Mesenchymal stem cell (in vitro differentiated cells and primary cell): ENCODE measurements around the gene NEK3.
"Not testable (repeated sequence)": the region's sequence is repeated elsewhere in the genome, so short reads cannot be mapped to it uniquely, and the experiment has no call there.

Experiments
- DNase-seq: peaks from one replicate; pipeline ENCODE4 v3.0.0-alpha.2; 2013
- H2AFZ ChIP-seq: one replicate; pipeline ENCODE4 v1.6.1; 2013; ENCODE audit warnings: low read depth, mild to moderate bottlenecking, control low read depth, inconsistent platforms, low read length, moderate library complexity
- H2AK5ac ChIP-seq: 2 replicates; pipeline ENCODE4 v1.6.1; 2013; ENCODE audit warnings: low read length, moderate library complexity, mild to moderate bottlenecking, inconsistent platforms; ENCODE audit not compliant: severe bottlenecking
- H2BK120ac ChIP-seq: one replicate; pipeline ENCODE4 v1.6.1; 2013; ENCODE audit warnings: low read depth, mild to moderate bottlenecking, inconsistent platforms, low read length, moderate library complexity
- H2BK12ac ChIP-seq, 2 experiments: one replicate each; pipeline ENCODE4 v1.6.1; 2013; ENCODE audit warnings: inconsistent platforms in 2 of 2, low read length in 2 of 2, mild to moderate bottlenecking in 2 of 2, moderate library complexity in 2 of 2, control low read depth in 1 of 2
- H2BK15ac ChIP-seq: one replicate; pipeline ENCODE4 v1.6.1; 2013; ENCODE audit warnings: mild to moderate bottlenecking, low read depth, inconsistent platforms; ENCODE audit not compliant: poor library complexity, severe bottlenecking
- H2BK5ac ChIP-seq: 2 replicates; pipeline ENCODE4 v1.6.1; 2013; ENCODE audit warnings: low read depth, mild to moderate bottlenecking, low read length, control low read depth, inconsistent platforms; ENCODE audit not compliant: poor library complexity, severe bottlenecking
- H3K14ac ChIP-seq, 2 experiments: one replicate each; pipeline ENCODE4 v1.6.1; 2013; ENCODE audit warnings: inconsistent platforms in 2 of 2, low read length in 2 of 2, control low read depth in 1 of 2, mild to moderate bottlenecking in 1 of 2, moderate library complexity in 1 of 2
- H3K18ac ChIP-seq, 2 experiments: one replicate each; pipeline ENCODE4 v1.6.1; 2013; ENCODE audit warnings: inconsistent platforms in 2 of 2, low read length in 2 of 2, control low read depth in 1 of 2, low read depth in 1 of 2, mild to moderate bottlenecking in 1 of 2
- H3K23ac ChIP-seq, 2 experiments: one replicate each; pipeline ENCODE4 v1.6.1; 2013; ENCODE audit warnings: inconsistent platforms in 2 of 2, low read length in 2 of 2, mild to moderate bottlenecking in 2 of 2, moderate library complexity in 2 of 2, control low read depth in 1 of 2
- H3K27ac ChIP-seq: 2 replicates; pipeline ENCODE4 v1.5.1; 2013; ENCODE audit warnings: mild to moderate bottlenecking, moderate library complexity, low read length, control low read depth, inconsistent platforms; ENCODE audit not compliant: poor library complexity, severe bottlenecking
- H3K27me3 ChIP-seq, 2 experiments: 2 replicates each; pipeline versions ENCODE4 v1.6.1 to v1.7.0; 2013; ENCODE audit warnings: low read length in 2 of 2, mild to moderate bottlenecking in 2 of 2, moderate library complexity in 2 of 2, control low read depth in 1 of 2, inconsistent platforms in 1 of 2; ENCODE audit not compliant: control insufficient read depth in 1 of 2, insufficient read depth in 1 of 2
- H3K36me3 ChIP-seq, 2 experiments: 2 replicates each; pipeline versions ENCODE4 v1.6.1 to v1.7.0; 2013; ENCODE audit warnings: low read length in 2 of 2, control low read depth in 1 of 2, inconsistent platforms in 1 of 2, low read depth in 1 of 2, mild to moderate bottlenecking in 1 of 2; ENCODE audit not compliant: insufficient read depth in 2 of 2, control insufficient read depth in 1 of 2
- H3K4ac ChIP-seq, 2 experiments: one replicate each; pipeline ENCODE4 v1.6.1; 2013; ENCODE audit warnings: inconsistent platforms in 2 of 2, low read length in 2 of 2, mild to moderate bottlenecking in 2 of 2, moderate library complexity in 2 of 2, control low read depth in 1 of 2, low read depth in 1 of 2
- H3K4me1 ChIP-seq: 2 replicates; pipeline ENCODE4 v1.6.1; 2013; ENCODE audit warnings: low read depth, low read length, control low read depth; ENCODE audit not compliant: control insufficient read depth, insufficient read depth
- H3K4me2 ChIP-seq: 2 replicates; pipeline ENCODE4 v1.6.1; 2013; ENCODE audit warnings: low read length, mild to moderate bottlenecking, inconsistent platforms; ENCODE audit not compliant: poor library complexity, severe bottlenecking
- H3K4me3 ChIP-seq, 2 experiments: 2 replicates each; pipeline versions ENCODE4 v1.5.1 to v1.7.0; 2013; ENCODE audit warnings: low read length in 2 of 2, mild to moderate bottlenecking in 2 of 2, control low read depth in 1 of 2, low read depth in 1 of 2; ENCODE audit not compliant: insufficient read depth in 1 of 2
- H3K79me1 ChIP-seq: replicated peaks from 2 replicates; pipeline ENCODE4 v1.6.1; 2013; ENCODE audit warnings: mild to moderate bottlenecking, control low read depth, low read length, inconsistent platforms; ENCODE audit not compliant: poor library complexity, severe bottlenecking
- H3K9ac ChIP-seq: 2 replicates; pipeline ENCODE4 v1.7.0; 2013; ENCODE audit warnings: mild to moderate bottlenecking, low read length, moderate library complexity
- H3K9me3 ChIP-seq: 2 replicates; pipeline ENCODE4 v1.7.0; 2013; ENCODE audit warnings: mild to moderate bottlenecking, low read length; ENCODE audit not compliant: control insufficient read depth
- H4K8ac ChIP-seq: one replicate; pipeline ENCODE4 v1.6.1; 2013; ENCODE audit warnings: inconsistent platforms, mild to moderate bottlenecking, low read length, moderate library complexity
- H4K91ac ChIP-seq: one replicate; pipeline ENCODE4 v1.6.1; 2013; ENCODE audit warnings: mild to moderate bottlenecking, low read length, inconsistent platforms
- WGBS: methylation state at CpG from one replicate; pipeline ENCODE4 v1.1.7; 2013; ENCODE audit warnings: mixed read lengths; 5-methylcytosine and 5-hydroxymethylcytosine counted together

The NEK3 gene

DNA sequence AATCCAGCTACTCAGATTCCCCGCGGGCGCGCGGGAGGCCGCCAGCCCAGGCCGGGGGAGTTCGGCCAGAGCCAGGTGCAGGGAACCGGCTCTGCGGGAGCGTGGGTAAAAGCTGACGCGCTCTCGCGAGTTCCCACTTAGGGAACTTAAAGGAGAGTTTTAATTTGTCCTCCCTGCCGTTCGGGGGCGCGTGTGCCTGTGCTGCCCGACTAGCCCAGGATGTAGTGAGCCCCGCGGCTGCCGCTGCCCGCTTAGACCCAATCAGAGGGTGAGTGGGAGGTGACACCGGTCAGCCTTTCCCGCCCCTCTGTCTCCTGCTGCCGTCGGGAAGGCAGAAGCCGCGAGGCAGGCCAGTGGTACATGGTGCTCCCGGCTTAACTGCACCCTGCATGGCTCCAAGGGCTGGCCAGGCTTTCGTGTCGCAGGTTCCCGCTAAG, 36.0 kb upstream of the NEK3 start:
- Histone ChIP-seq H3K18ac (no peak overlapping the region), H3K4ac (no peak overlapping the region), H3K23ac (no peak overlapping the region), H4K8ac (peak overlapping the region; percentile 74), H3K4me1 (peaks cover 1% of the 10 kb centered on the region), H3K9ac (peak overlapping the region; percentile 90), H3K27me3 (no peaks in the 10 kb centered on the region), H3K36me3 (no peaks in the 10 kb centered on the region), H2AFZ (no peak overlapping the region), H3K27ac (no peak overlapping the region), H4K91ac (peak overlapping the region; percentile 9), H2BK15ac (no peak overlapping the region), H3K4me2 (no peak overlapping the region), H3K14ac (no peak overlapping the region), H2AK5ac (no peak overlapping the region), H2BK120ac (no peak overlapping the region), H2BK12ac (no peak overlapping the region), H3K4me3 (peak overlapping the region in 1 of 2 experiments; percentile 89), H2BK5ac (no peak overlapping the region), H3K9me3 (no peaks in the 10 kb centered on the region), H3K79me1 (peaks cover 6% of the 10 kb centered on the region)
- WGBS: 47% methylated on average over 34 of the region's 34 CpGs
- DNase-seq: peak; percentile 17

DNA sequence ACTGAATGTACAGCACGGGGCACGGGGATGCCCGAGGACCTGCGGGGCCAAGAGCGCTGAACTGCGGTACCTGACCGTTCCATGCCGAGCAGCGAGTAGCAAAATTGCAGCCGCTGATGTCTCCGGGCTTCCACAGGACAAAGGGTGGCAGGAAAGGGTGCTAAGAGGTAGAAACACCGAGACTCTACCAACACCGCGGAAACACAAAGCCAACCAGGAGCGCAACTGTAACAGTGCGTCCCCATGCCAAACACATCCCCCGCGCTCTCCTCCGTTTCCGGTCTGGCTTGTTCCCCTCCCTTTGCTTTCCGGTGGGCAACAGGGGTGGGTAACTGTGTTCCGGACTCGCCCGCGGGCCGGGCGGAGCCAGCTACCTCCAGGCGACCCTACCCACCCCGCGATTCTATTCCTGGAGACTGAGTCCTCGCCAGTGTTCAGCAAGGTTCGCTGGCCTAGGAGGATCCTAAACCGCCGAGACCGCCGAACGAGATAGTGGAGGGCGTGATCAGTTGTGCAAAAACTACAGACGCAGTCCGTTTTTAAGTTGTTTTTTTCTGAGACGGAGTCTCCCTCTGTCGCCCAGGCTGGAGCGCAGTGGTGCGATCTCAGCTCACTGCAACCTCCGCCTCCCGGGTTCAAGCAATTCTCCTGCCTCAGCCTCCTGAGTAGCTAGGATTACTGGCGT, 34.9 kb upstream of the NEK3 start:
- no peak overlapping the region for H2AK5ac ChIP-seq
- H3K4me3 ChIP-seq: peak overlapping the region; percentile 67 to 89
- no peak overlapping the region for H2BK120ac ChIP-seq
- no peak overlapping the region for H2BK5ac ChIP-seq
- no peak overlapping the region for H3K14ac ChIP-seq
- H3K4ac ChIP-seq: peak overlapping the region in 1 of 2 experiments; percentile 37
- peaks cover 1% of the 10 kb centered on the region for H3K4me1 ChIP-seq
- H3K36me3 ChIP-seq: no peaks in the 10 kb centered on the region
- H3K9me3 ChIP-seq: no peaks in the 10 kb centered on the region
- peak overlapping the region; percentile 58 for H3K27ac ChIP-seq
- peak overlapping the region; percentile 94 for H4K8ac ChIP-seq
- no peaks in the 10 kb centered on the region for H3K27me3 ChIP-seq
- peak overlapping the region; percentile 92 for H2AFZ ChIP-seq
- peaks cover 8% of the 10 kb centered on the region for H3K79me1 ChIP-seq
- DNase-seq: peak; percentile 86
- no peak overlapping the region for H3K23ac ChIP-seq
- peak overlapping the region; percentile 72 for H3K4me2 ChIP-seq
- peak overlapping the region; percentile 18 to 85 for H3K18ac ChIP-seq
- no peak overlapping the region for H2BK15ac ChIP-seq
- peak overlapping the region; percentile 90 for H3K9ac ChIP-seq
- no peak overlapping the region for H2BK12ac ChIP-seq
- 3% methylated on average over 46 of the region's 47 CpGs for WGBS
- H4K91ac ChIP-seq: no peak overlapping the region

DNA sequence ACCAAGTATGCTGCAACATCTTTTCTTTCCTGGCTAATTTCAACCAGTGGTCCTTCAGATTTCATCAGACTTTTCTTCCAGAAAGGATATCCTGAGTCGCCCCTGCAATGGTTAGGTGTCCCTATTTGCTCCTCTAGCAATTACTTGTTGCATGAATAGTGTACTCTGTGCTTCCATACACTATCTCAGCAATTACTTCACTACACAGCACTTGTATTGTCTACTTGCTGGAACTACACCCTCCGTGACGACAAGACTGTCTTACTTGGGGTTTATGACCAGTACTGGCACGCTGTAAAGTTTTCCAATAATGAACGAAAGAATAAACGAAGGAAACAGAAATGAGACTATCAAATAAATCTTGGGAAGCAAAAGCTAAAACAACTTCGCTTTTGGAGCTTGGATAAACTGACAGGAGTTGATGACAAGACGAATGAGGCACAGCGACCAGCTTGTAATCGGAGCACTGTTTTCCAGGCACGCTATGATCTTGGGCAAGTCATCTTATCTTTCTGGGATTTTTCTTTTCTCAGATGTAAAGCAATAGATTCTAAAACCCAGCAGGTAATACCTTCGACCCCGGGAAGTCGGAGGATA, 34.3 kb upstream of the NEK3 start:
- H3K23ac ChIP-seq, H4K8ac ChIP-seq, H3K18ac ChIP-seq, H3K4me1 ChIP-seq, H2BK12ac ChIP-seq, H2BK15ac ChIP-seq, H3K27me3 ChIP-seq, H3K36me3 ChIP-seq, H3K4ac ChIP-seq, H2BK5ac ChIP-seq, H3K14ac ChIP-seq, H2AK5ac ChIP-seq, H4K91ac ChIP-seq, H2BK120ac ChIP-seq, H3K27ac ChIP-seq, H3K9me3 ChIP-seq: not testable (repeated sequence)
- peak overlapping the region; percentile 72 for H3K4me2 ChIP-seq
- peak overlapping the region; percentile 67 to 89 for H3K4me3 ChIP-seq
- H3K79me1 ChIP-seq: peaks cover 10% of the 10 kb centered on the region
- 5% methylated on average over 14 of the region's 14 CpGs for WGBS
- peak; percentile 64 for DNase-seq
- H3K9ac ChIP-seq: peak overlapping the region; percentile 90
- H2AFZ ChIP-seq: peak overlapping the region; percentile 92

DNA sequence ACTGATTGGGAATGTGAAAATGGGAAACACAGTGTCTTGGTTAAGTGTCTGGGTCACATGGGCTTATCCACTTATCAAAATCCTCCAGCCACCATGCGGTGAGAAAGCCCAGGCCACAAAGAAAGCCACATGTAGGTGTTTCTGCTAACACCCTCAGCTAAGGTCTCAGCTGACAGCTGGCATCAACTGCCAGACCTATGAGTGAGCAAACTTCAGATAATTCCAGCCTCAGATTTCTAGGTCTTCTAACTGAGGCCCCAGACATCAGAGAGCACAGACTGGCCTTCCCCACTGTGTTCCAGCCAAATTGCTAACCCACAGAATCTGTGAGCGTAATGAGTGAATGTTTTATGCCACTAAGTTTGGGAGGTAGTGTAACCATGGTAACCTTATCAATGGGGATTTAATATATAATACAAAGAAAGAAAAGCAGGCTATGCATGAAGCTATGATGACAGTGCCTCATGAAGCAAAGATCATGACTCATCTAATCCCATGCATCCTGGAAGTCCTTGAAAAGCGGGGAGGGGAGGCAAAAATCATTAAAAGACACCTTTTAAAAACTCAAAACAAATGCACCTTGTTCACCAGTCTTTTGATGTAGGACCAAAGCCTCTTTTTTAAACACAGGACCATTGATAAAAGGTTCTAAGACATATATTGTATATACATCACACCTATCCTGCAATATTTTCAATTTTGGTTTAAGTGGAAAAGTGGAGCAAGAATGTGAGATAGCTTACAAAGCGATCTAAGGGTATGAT, 28.2 kb upstream of the NEK3 start:
- H2AFZ ChIP-seq, H3K27ac ChIP-seq, H2AK5ac ChIP-seq, H3K4me1 ChIP-seq, H3K4me2 ChIP-seq, H3K14ac ChIP-seq, H3K4me3 ChIP-seq, H3K9ac ChIP-seq, H3K23ac ChIP-seq, H3K9me3 ChIP-seq, H3K27me3 ChIP-seq, H2BK5ac ChIP-seq, H4K8ac ChIP-seq, H4K91ac ChIP-seq, H3K4ac ChIP-seq, H3K18ac ChIP-seq, H2BK120ac ChIP-seq, H2BK15ac ChIP-seq, H2BK12ac ChIP-seq: not testable (repeated sequence)
- H3K36me3 ChIP-seq: peaks cover 11 to 31% of the 10 kb centered on the region in 2 experiments
- H3K79me1 ChIP-seq: peaks cover 17% of the 10 kb centered on the region
- WGBS: 92% methylated on average over 1 of the region's 4 CpGs
- peak; percentile 64 for DNase-seq
